HG02571 (cell line): ENCODE data around the gene KIF27.
"Not testable (repeated sequence)": the region's sequence is repeated elsewhere in the genome, so short reads cannot be mapped to it uniquely, and the experiment has no call there.

Experiments
- ATAC-seq: cut with Tn5 transposase; IDR thresholded peaks from one replicate; pipeline ENCODE4 v1.9.1; 2021; ENCODE audit warnings: mild to moderate bottlenecking, moderate library complexity; ENCODE audit not compliant: unreplicated experiment

KIF27 gene

DNA sequence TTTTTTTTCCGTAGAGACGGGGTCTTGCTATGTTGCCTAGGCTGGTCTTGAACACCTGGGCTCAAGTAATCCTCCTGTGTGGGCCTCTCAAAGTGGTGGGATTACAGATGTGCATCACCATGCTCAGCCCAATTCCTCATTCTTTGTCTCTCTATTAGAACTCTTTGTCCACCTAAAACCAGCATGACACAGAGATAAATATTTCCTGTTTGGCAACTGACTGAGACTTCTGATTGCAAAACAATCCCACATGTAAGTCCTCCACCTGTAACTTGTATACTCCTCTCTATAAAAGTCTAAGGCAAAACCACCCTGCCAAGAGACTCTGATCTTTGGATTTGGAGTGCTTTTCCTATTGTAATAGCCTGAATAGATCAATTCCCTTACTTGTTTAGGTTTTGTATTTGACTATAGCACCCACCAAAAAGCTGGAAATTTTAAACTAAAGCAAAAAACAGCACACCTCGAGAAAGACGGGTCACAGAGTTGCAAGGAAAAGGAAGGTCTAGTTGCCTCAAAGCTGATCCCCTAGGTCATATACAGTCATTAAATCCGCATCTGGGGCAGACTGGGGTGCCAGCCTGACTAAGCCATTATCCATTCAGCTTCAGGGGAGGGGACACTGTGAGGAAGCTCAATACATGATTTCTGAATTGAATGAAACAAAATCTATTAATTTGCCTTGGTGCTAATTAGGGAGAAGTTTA lies 13.5 kb upstream of the KIF27 start:
- ATAC-seq, result no peak

DNA sequence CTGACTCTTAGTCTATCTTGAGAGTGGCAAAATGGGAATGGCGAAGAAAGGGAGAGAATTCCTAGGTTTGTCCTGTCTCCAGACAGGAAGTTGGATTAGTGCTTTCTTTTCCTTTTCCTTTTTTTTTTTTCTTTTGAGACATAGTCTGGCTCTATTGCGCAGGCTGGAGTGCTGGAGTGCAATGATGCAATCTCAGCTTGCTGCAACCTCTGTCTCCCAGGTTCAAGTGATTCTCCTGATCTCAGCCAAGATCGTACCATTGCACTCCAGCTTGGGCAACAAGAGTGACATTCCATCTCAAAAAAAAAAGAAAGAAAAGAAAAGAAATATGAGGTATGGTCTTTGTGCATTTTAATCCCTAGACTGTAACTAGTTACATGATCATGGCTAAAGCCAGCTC lies 12.6 kb upstream of the KIF27 start:
- no peak for ATAC-seq

DNA sequence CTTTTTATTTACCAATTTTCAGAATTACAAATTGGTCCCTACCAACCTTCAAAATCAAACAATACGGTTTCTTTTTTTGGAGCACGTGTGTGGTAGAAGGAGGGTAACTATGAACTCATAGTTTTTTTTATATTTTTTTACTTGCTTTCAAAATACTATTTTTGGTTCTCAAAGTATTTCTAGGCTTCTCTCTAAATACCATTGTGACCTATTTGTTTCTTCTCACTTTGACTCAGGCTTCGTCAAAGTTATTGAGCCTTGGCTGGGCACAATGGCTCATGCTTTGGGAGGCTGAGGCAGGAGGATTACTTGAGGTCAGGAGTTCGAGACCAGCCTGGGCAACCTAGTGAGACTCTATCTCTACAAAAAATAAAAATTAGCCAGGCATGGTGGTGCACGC lies 11.6 kb upstream of the KIF27 start:
- ATAC-seq, result no peak

DNA sequence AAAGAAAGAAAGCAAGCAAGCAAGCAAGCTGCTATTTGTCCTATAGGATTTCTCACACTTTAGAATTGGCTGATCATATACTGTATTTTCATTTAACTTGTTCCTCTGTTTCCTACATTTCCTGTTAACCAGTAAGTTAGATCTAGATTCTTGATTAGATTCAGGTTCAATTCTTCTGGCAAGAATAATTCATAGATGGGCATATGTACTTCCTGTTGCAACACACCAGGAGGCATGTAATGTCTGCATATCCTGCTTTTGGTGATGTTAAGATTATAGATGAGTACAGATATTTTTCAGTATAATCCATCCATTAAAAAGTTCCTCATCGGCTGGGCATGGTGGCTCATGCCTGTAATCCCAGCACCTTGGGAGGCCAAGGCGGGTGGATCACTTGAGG lies 10.8 kb upstream of the KIF27 start:
- no peak for ATAC-seq

DNA sequence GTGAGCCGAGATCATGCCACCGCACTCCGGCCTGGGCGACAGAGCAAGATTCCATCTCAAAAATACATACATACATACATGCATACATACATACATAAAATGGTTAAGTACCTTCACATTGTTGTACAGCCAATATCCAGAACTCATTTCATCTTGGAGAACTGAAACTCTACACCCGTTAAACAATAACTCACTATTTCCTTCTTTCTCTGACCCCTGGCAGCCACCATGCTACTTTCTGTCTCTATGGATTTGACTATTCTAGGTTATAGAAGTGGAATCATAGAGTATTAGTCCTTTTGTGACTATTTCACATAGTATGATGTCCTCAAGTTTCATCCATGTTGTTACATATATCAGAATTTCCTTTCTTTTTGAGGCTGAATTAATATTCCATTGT lies 9.6 kb upstream of the KIF27 start:
- ATAC-seq, result no peak

DNA sequence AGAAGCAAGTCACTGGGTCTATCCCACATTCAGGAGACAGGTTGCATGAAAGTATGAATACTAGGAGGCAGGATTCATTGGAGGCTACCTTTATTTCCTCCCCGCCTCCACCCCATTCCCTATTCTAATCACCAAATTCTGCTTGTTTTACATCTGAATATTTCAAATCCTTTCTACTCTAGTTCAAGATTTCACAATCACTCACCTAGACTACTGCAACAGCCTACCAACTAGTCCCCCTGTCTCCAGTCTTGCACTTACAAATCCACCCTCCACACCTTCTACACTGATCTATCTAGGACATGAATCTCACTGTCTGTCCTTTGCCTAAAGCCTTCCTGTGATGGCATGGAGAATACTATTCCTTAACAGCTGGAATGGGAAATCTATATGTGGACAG lies 6.4 kb upstream of the KIF27 start:
- ATAC-seq, result no peak

DNA sequence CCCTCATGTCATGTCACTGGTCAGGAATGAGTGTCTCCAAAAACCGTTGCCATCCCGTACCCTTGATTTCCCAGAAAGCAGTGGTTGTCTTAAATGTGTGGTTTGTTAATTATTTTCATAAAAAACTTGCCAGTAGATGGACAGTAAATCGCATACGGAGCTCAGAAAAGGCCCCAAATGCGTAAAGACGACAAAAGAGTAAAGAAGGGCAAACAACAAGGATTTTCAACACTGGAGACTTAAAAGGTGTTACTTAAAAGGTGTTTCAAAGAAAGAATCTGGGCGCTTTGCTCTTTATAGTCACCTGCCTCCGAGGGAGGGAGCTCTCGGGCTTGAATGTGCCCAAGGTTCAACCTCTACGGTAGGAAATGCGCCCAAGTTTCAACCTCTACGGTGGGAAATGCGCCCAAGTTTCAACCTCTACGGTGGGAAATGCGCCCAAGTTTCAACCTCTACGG lies 734 bp downstream of the KIF27 start:
- ATAC-seq, result peak; percentile 34

DNA sequence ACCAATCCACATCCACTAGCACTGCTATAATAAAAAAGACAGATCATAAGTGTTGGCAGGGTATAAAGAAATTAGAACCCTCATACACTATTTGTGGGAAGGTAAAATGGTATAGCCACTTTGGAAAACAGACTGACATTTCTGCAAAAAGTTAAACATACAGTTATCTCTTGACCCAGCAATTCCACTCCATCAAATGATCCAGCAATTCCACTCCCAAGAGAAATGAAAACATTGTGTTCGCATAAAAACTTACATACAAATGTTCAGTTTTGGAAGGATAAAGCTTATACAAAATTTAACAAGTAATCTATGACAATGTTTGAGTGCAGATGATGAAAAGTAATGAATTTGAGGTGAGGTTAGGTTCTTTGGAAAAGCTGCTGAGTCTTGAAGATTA lies 2.1 kb downstream of the KIF27 start:
- ATAC-seq, result no peak

GRCh38 chr9:83912194-83912593 lies 9.0 kb downstream of the KIF27 start:
- not testable (repeated sequence) for ATAC-seq

- no peak for ATAC-seq
These were observed 15.1 kb downstream of the KIF27 start for GRCh38 chr9:83906144-83906543.

DNA sequence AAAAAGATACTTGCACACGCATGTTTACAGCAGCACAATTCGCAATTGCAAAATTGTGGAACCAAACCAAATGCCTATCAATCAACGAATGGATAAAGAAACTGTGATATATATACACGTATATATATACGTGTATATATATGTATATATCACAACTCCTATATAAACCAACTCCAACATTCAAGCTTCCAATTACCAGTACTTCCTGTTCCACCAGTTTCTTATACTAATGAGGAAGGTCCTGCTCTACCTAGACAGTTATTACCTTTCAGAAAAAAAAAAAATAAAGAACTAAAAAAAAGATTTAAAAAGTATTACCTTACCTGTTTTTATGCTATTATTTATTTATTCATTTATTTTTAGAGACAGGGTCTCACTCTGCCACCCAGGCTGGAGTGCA lies 20.6 kb downstream of the KIF27 start:
- not testable (repeated sequence) for ATAC-seq

DNA sequence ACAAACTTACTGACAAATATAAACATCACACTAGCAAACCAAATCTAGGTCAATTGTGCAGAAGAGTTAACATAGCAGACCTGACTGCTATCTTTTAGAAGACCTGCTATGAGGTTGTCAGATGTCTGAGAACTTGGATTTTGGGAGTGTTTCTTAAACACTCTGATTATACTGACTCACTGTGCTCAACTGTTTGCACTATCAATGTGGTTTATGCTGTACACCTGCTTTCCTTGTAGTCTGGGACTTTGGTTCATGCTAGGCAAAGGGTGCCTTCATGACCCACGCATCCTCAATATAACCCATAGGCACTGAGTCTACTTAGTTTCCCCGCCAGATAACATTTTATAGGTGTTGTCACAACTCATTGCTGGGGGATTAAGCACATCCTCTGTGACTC lies 26.9 kb downstream of the KIF27 start:
- not testable (repeated sequence) for ATAC-seq

DNA sequence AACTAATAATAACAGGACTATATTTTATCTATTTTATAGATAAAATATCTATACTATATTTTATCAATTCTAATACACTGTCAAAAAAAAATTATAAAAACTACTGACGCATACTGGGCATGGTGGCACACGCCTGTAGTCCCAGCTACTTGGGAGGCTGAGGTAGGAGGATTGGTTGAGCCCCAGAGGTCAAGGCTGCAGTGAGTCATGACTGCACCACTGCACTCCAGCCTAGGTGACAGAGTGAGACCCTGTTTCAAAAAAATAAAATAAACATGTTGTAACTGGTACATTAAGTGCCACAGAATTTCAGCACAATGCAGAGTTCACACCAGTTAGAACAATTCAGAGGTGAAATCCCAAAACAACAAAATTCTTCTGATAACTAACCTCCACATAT lies 34.7 kb downstream of the KIF27 start:
- not testable (repeated sequence) for ATAC-seq

DNA sequence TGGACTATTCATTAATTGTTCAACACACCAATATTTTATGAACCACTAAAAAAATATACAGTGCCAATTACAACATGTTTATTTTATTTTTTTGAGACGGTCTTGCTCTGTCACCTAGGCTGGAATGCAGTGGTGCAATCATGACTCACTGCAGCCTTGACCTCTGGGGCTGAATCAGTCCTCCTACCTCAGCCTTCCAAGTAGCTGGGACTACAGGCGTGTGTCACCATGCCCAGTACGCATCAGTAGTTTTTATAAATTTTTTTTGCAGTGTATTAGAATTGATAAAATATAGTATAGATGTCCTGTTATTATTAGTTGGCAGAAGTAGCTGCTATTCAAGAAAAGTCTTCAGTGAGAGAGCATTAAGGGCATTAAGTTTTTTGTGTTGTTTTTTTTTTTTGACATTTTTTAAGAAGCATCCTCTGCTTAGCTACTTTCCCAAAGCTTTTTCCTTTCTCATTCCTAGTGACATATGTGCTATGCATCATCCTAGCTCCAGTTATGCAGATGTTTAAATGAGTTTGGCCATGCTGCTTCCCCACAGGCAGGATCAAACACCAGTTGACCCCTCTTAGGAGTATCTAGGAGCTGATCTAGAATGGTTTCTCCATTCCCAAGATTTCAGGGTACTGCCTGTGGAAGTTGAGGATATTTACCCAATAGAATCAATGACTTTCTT lies 35.5 kb downstream of the KIF27 start:
- ATAC-seq, result not testable (repeated sequence)

- ATAC-seq, result not testable (repeated sequence)
These were observed 39.4 kb downstream of the KIF27 start for GRCh38 chr9:83881687-83882408.

GRCh38 chr9:83875559-83875958 lies 45.7 kb downstream of the KIF27 start:
- ATAC-seq, result not testable (repeated sequence)

DNA sequence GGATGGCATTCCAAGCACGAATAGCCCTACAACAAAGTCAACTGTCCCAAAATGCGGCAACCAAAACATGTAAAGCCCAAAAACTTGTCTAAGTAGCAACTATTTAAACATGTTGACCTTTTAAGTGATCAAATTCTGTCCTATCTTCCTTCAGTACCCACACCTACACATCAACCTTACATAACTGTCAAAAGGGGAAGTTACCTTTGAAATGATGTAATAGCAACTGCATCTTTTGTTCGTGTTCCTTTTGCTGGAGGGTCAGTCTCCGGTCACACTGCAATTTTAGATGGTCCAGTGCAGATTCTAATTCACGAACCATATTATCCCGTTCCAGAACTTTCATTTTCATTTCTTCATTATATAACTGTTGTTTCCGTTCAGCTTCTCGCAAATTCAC lies 71.3 kb downstream of the KIF27 start:
- ATAC-seq, result peak; percentile 74

DNA sequence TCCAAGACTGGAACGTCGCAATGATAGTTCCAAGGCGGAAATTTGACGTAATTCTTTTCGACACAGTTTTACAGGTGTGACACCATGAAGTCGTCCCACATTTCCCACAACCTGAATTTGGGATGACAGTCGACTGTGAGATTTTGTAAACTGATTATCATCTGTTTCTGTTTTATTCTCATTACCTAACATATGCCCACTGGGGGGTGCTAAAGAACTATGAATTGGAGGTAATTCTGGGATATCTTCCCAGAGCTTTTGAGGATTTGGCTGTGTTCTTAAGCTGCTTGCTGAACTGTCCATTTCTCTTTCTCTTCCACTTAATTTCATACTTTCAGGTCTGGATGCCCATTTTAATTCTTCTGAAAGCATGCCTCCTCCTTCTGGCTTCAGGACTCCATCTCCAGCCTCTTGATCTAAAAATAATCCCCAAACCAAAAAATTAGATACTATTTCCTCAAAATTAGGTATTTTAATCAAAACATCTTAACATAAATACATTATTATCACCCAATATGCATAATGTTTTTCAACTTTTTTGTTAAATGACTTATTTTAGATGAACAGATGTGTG lies 84.1 kb downstream of the KIF27 start:
- not testable (repeated sequence) for ATAC-seq

- not testable (repeated sequence) for ATAC-seq
These were observed 90.7 kb downstream of the KIF27 start for GRCh38 chr9:83830426-83831071.

DNA sequence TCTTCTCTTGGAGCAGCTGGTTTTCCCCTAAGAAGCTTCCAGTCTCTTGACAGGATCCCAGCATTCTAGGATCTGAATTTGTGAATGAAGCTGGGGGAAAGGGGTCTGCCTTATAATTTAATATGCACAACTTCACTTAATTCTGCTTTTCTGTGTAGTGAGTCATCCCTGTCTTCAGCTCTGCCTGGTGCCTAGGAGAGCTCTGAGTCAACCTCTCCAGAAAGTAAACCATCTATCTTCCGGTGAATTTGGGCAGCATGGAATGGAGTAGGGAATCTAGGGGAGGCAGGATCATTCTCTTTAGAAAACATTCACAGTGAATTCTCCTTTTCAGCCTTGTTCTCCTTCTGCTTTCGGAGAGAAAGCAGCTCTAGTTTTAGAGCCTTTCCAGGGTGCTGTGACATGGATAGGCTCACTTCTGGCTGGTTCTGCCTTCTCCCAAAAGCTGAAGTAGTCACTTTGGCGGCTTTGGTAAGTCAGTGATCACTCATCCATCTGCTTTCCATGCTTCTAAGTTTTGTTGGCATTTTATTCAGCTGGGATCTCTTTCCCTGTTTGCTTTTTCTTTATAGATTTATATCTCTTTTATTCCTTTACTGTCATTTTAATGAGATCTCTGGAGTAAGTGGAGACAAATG lies 96.1 kb downstream of the KIF27 start:
- ATAC-seq, result not testable (repeated sequence)
